HEK293T (cell line): ENCODE measurements around the gene CHST11.

Experiments used
- BHLHE40 ChIP-seq: fragments of 450-650 bp; IDR thresholded peaks from 2 replicates; pipeline ENCODE4 v1.6.1; 2016; ENCODE audit warnings: mild to moderate bottlenecking, moderate library complexity, borderline replicate concordance
- FOXA1 ChIP-seq: fragments of 450-650 bp; IDR thresholded peaks from 2 replicates; pipeline ENCODE4 v1.6.1; 2016; ENCODE audit warnings: mild to moderate bottlenecking
- FOXM1 ChIP-seq: fragments of 450-650 bp; IDR thresholded peaks from 2 replicates; pipeline ENCODE4 v1.6.1; 2017; ENCODE audit warnings: mild to moderate bottlenecking, borderline replicate concordance
- HDGF ChIP-seq: fragments of 450-650 bp; IDR thresholded peaks from 2 replicates; pipeline ENCODE4 v1.6.1; 2017; ENCODE audit warnings: antibody characterized with exemption, borderline replicate concordance
- L3MBTL2 ChIP-seq: fragments of 450-650 bp; conservative IDR thresholded peaks from 2 replicates; pipeline ENCODE4 v1.6.1; 2016; ENCODE audit warnings: mild to moderate bottlenecking
- SP1 ChIP-seq: fragments of 450-650 bp; IDR thresholded peaks from 2 replicates; pipeline ENCODE4 v1.6.1; 2017
- TARDBP ChIP-seq: fragments of 450-650 bp; IDR thresholded peaks from 2 replicates; pipeline ENCODE4 v1.6.1; 2016
- TF ChIP-seq, protein P1 (sequence below): fragments of 450-650 bp; IDR thresholded peaks from 2 replicates; pipeline ENCODE4 v1.6.1; 2016

DNA sequence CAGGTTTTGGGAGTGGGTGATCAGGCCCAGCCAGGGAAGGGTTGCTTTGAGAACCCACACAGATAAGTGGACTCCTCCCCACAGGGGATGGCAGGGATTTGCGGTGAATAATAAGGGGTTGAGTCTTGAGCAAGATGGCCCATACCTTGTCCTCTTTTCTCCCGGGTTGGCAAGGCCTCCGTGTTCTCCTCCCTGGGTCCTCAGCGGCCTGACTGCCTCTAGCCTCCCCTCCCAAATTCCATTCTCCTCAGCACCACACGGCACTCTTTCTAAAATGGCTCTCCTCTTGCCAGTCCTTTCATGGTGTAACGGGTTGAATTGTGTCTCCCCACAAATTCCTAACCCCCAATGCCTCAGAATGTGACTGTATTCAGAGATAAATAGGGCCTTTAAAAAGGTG lies 70.0 kb downstream of the CHST11 start:
- TF ChIP-seq SP1 (no peak), FOXA1 (no peak), HDGF (no peak), FOXM1 (no peak), BHLHE40 (no peak), TARDBP (no peak), L3MBTL2 (no peak)
- TF ChIP-seq, protein P1, sequence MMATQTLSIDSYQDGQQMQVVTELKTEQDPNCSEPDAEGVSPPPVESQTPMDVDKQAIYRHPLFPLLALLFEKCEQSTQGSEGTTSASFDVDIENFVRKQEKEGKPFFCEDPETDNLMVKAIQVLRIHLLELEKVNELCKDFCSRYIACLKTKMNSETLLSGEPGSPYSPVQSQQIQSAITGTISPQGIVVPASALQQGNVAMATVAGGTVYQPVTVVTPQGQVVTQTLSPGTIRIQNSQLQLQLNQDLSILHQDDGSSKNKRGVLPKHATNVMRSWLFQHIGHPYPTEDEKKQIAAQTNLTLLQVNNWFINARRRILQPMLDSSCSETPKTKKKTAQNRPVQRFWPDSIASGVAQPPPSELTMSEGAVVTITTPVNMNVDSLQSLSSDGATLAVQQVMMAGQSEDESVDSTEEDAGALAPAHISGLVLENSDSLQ, result no peak
